Vagina (tissue), 2 donors: ENCODE measurements around the gene PXK. TPM values are rescaled to one million over a fixed set of nuclear protein-coding genes. Genes with fewer than 3 reads are reported as not detected.

Source experiments
- DNase-seq, 2 donors: peaks; one replicate each; pipeline ENCODE4 v3.0.0-alpha.2; 2017; ENCODE audit errors: extremely low spot score in 2 of 2
- H3K27ac ChIP-seq: fragments of 200-600 bp; sonication (generic); one replicate; pipeline ENCODE4 v1.5.1; 2019
- H3K27me3 ChIP-seq: fragments of 200-600 bp; sonication (generic); one replicate; pipeline ENCODE4 v1.5.1; 2019
- H3K36me3 ChIP-seq, 2 donors: fragments of 200-600 bp; sonication (generic); one replicate each; pipeline ENCODE4 v1.5.1; 2017 to 2019
- H3K4me1 ChIP-seq: fragments of 200-600 bp; sonication (generic); one replicate; pipeline ENCODE4 v1.5.1; 2019
- H3K4me3 ChIP-seq, 2 donors: fragments of 200-600 bp; sonication (generic); 1 replicate in 1 of 2; 2 replicates in 1 of 2; pipeline ENCODE4 v1.5.1; 2016 to 2019
- H3K9me3 ChIP-seq: fragments of 200-600 bp; sonication (generic); one replicate; pipeline ENCODE4 v1.5.1; 2019
- POLR2A ChIP-seq, 2 donors: fragments of 450-650 bp; IDR thresholded peaks; one replicate each; pipeline ENCODE4 v1.6.1; 2017; ENCODE audit warnings: antibody characterized with exemption in 2 of 2, mild to moderate bottlenecking in 2 of 2, moderate library complexity in 2 of 2
- POLR2AphosphoS5 ChIP-seq, 2 donors: sonication (generic); formaldehyde crosslinking; IDR thresholded peaks; one replicate each; pipeline ENCODE4 v1.9.0; 2017; ENCODE audit warnings: antibody characterized with exemption in 2 of 2, mild to moderate bottlenecking in 2 of 2, low read depth in 1 of 2; ENCODE audit not compliant: insufficient read depth in 1 of 2
- intact Hi-C: fragments of 100-400 bp; cut with DNase I; formaldehyde crosslinking; loops from one replicate; pipeline ENCODE4 v1.15.1; 2023
- total RNA-seq: library from RNA; depleted of rRNA; stranded (reverse); fragments of >200 nt; gene quantifications from one replicate; pipeline ENCODE4 v1.2.3, GENCODE V29; 2016
- TF ChIP-seq, protein P1 (sequence below), 3 experiments: fragments of 450-650 bp in 2 of 3; fragments of 200-600 bp in 1 of 3; sonication (generic) in 1 of 3; IDR thresholded peaks; one replicate each; pipeline ENCODE4 v1.5.1; 2017 to 2019; ENCODE audit warnings: antibody characterized with exemption in 3 of 3, mild to moderate bottlenecking in 2 of 3, moderate library complexity in 2 of 3

PXK gene
- total RNA-seq, 1 donor from 2014 or later = 59.9 TPM

DNA sequence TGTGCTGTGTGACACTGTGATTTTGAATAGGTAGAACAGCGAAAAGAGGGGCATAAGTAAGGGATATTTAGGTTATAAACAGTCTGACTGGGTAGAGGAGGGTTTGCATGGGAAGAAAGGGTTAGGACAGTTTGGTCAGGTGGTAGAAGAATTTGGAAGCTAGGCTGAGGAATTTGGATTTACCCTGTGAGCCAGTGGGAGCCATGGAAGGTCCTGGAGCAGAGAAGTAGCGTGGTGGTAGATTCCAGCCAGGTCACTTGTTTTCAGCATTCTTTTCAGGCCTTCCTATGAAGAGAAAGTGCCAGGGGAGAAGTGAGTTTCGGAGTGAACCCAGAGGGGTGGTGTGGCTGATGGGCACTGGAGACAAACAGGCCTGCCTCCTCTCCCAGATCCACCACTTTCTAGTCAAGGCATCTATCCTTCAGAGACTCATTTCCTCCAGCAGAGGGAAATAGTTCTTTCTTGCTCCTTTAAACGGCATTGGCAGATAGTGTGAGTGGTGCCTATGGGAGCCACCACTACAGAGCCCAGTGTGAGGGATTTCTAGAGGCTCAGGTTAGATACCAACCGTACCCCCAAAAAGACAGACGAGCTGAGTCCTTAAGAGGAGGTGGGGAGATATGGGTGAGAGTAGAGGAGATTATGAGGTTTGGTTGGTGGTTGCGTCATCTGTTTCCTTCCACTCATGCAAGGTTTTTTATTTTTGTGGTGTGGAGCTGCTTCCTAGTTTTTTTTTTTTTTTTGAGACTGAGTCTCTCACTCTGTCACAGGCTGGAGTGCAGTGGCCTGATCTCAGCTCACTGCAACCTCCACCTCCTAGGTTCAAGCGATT is 21.2 kb downstream of the PXK start:
- TF ChIP-seq POLR2AphosphoS5 (IDR thresholded peaks at IDR 0.05; ENCODE audit: insufficient read depth in 1 of 2, low read depth in 1 of 2) = no peak
- TF ChIP-seq POLR2A (IDR thresholded peaks at IDR 0.05) = no peak
- TF ChIP-seq, protein P1, sequence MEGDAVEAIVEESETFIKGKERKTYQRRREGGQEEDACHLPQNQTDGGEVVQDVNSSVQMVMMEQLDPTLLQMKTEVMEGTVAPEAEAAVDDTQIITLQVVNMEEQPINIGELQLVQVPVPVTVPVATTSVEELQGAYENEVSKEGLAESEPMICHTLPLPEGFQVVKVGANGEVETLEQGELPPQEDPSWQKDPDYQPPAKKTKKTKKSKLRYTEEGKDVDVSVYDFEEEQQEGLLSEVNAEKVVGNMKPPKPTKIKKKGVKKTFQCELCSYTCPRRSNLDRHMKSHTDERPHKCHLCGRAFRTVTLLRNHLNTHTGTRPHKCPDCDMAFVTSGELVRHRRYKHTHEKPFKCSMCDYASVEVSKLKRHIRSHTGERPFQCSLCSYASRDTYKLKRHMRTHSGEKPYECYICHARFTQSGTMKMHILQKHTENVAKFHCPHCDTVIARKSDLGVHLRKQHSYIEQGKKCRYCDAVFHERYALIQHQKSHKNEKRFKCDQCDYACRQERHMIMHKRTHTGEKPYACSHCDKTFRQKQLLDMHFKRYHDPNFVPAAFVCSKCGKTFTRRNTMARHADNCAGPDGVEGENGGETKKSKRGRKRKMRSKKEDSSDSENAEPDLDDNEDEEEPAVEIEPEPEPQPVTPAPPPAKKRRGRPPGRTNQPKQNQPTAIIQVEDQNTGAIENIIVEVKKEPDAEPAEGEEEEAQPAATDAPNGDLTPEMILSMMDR (IDR thresholded peaks at IDR 0.05) = no peak
- Histone ChIP-seq H3K27ac (no peak overlapping the region), H3K4me3 (no peak overlapping the region), H3K4me1 (peaks cover 52% of the 10 kb centered on the region), H3K27me3 (no peaks in the 10 kb centered on the region), H3K9me3 (no peaks in the 10 kb centered on the region), H3K36me3 (no peaks in the 10 kb centered on the region)
- intact Hi-C loops = no loop called here
- no peak for DNase-seq

DNA sequence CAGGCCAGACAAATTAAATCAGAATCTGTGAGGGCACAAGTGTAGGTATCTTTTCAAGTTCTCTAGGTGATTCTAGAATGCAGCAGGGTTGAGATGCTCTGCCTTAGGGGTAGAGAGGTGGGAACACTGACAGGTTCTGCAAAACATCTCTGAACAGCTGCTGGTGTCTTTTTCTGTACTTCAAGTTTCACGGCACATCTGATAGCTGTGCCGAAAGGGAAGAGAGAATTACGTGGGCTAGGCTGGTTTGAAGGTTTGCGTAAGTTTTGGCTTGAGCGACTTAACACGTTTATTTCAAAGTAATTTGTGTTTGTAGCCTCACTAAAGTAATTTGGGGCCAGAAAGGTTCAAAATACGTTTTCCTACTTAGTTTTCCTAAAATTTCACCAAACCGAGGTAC is 22.5 kb downstream of the PXK start:
- H3K27me3 ChIP-seq = no peaks in the 10 kb centered on the region

DNA sequence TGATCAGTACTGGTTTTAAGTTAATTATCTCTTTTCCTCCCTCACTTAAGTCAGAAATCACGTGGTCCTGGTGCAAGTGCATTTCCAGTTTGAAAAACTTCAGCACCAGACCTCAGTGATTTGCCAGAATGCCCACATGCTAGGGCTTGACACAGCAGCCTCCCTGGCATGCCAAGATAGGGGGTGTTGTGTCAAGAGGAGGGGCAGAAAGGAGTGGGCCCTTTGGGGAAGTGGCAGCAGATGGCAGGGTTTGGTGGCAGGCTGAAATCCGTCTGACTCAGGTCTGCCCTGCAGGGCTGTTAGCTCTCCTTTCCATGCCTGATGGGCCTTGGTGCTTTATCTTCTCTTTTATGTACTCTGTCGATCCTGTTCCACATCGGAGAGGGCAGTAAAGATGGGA is 23.4 kb downstream of the PXK start:
- no peak for DNase-seq
- peaks cover 34% of the 10 kb centered on the region for H3K4me1 ChIP-seq
- H3K4me3 ChIP-seq = no peak overlapping the region
- intact Hi-C loops = no loop called here
- no peaks in the 10 kb centered on the region for H3K9me3 ChIP-seq
- no peaks in the 10 kb centered on the region for H3K36me3 ChIP-seq
- H3K27me3 ChIP-seq = no peaks in the 10 kb centered on the region
- peak overlapping the region; percentile 44 for H3K27ac ChIP-seq
- TF ChIP-seq POLR2AphosphoS5 (IDR thresholded peaks at IDR 0.05; ENCODE audit: insufficient read depth in 1 of 2, low read depth in 1 of 2) (no peak), POLR2A (IDR thresholded peaks at IDR 0.05) (no peak)
- TF ChIP-seq, protein P1 (IDR thresholded peaks at IDR 0.05) = no peak

More for the DNA sequence above, 22.5 kb downstream of the PXK start:
- H3K9me3 ChIP-seq = no peaks in the 10 kb centered on the region
- H3K36me3 ChIP-seq = no peaks in the 10 kb centered on the region
- H3K4me3 ChIP-seq = no peak overlapping the region
- no peak overlapping the region for H3K27ac ChIP-seq
- intact Hi-C loops = no loop called here
- TF ChIP-seq, protein P1 (IDR thresholded peaks at IDR 0.05) = no peak
- TF ChIP-seq POLR2AphosphoS5 (IDR thresholded peaks at IDR 0.05; ENCODE audit: insufficient read depth in 1 of 2, low read depth in 1 of 2) (no peak), POLR2A (IDR thresholded peaks at IDR 0.05) (no peak)
- H3K4me1 ChIP-seq = peaks cover 43% of the 10 kb centered on the region
- DNase-seq = no peak

DNA sequence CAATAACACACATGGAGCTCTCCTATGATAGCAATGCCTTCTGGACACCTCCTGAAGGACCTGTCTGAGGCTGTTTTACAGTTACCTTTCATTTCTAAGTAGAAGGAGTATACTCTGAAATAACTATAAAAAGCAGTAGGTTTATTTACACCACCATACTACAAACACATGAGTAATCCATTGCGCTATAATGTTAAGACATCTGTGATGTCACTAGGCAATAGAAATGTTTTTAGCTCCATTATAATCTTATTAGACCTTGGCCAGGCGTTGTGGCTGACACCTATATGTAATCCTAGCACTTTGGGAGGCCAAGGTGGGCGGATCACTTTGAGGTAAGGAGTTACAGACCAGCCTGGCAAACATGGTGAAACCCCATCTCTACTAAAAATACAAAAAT is 24.7 kb downstream of the PXK start:
- peaks cover 24% of the 10 kb centered on the region for H3K4me1 ChIP-seq
- no peak overlapping the region for H3K4me3 ChIP-seq
- no peaks in the 10 kb centered on the region for H3K36me3 ChIP-seq
- intact Hi-C loops = no loop called here
- H3K27ac ChIP-seq = no peak overlapping the region
- TF ChIP-seq POLR2AphosphoS5 (IDR thresholded peaks at IDR 0.05; ENCODE audit: insufficient read depth in 1 of 2, low read depth in 1 of 2) (no peak), POLR2A (IDR thresholded peaks at IDR 0.05) (no peak)
- TF ChIP-seq, protein P1 (IDR thresholded peaks at IDR 0.05) = no peak
- no peaks in the 10 kb centered on the region for H3K9me3 ChIP-seq
- H3K27me3 ChIP-seq = no peaks in the 10 kb centered on the region
- DNase-seq = no peak

DNA sequence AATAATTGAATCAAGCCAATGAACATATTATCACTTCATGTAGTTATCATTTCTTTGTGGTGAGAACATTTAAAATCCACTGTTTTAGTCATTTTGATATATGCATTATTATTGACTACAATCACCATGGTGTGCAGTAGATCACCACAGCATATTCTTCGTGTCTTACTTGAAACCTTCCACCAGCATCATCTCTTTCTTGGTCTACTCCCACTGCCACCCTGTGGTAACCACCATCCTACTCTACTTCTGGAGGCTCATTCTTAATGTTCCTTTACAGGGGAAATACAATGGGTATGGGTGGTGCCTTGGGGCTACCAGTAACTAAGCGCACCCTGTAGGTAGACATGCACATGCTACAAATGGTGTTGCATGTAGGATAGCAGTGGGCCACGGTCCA is 25.4 kb downstream of the PXK start:
- TF ChIP-seq POLR2A (IDR thresholded peaks at IDR 0.05) = no peak
- TF ChIP-seq, protein P1 (IDR thresholded peaks at IDR 0.05) = no peak
- TF ChIP-seq POLR2AphosphoS5 (IDR thresholded peaks at IDR 0.05; ENCODE audit: insufficient read depth in 1 of 2, low read depth in 1 of 2) = no peak
- no peak for DNase-seq
- H3K9me3 ChIP-seq = no peaks in the 10 kb centered on the region
- no peaks in the 10 kb centered on the region for H3K27me3 ChIP-seq
- no peak overlapping the region for H3K27ac ChIP-seq
- intact Hi-C loops = no loop called here
- peaks cover 24% of the 10 kb centered on the region for H3K4me1 ChIP-seq
- H3K4me3 ChIP-seq = no peak overlapping the region
- H3K36me3 ChIP-seq = no peaks in the 10 kb centered on the region
